GM12891 (cell line): ENCODE results near the gene GTF2B.
"Not testable (repeated sequence)": the region's sequence is repeated elsewhere in the genome, so short reads cannot be mapped to it uniquely, and the experiment has no call there.

Experiments used
- DNase-seq: peaks from one replicate; pipeline ENCODE4 v3.0.0; 2011; ENCODE audit warnings: low spot score; ENCODE audit not compliant: insufficient read length
- FAIRE-seq: peaks from 2 replicates; lab custom pipeline; 2011; peaks lifted over from hg19 to GRCh38; lab: Jason Lieb, UNC
- PAX5 ChIP-seq: IDR thresholded peaks from 2 replicates; pipeline ENCODE4 v1.6.1; 2011; ENCODE audit warnings: low read length, moderate library complexity, mild to moderate bottlenecking; ENCODE audit not compliant: insufficient read depth, severe bottlenecking
- POLR2A ChIP-seq: IDR thresholded peaks from 2 replicates; pipeline ENCODE4 v1.6.1; 2011; ENCODE audit warnings: low read depth, low read length, control low read depth
- POLR2AphosphoS5 ChIP-seq: IDR thresholded peaks from 2 replicates; pipeline ENCODE4 v1.6.1; 2011; ENCODE audit warnings: low read depth, low read length, control low read depth
- POU2F2 ChIP-seq: IDR thresholded peaks from 2 replicates; pipeline ENCODE4 v1.6.1; 2011; ENCODE audit warnings: low read depth, mild to moderate bottlenecking, control low read depth, low read length, moderate library complexity
- SPI1 ChIP-seq: IDR thresholded peaks from 2 replicates; pipeline ENCODE4 v1.6.1; 2011; ENCODE audit warnings: low read depth, low read length, control low read depth
- TAF1 ChIP-seq: IDR thresholded peaks from 2 replicates; pipeline ENCODE4 v1.6.1; 2011; ENCODE audit warnings: low read depth, low read length, control low read depth

The GTF2B gene

GRCh38 chr1:88890131-88890530 is 1.2 kb downstream of the GTF2B start:
- FAIRE-seq, result no peak
- no peak for TF ChIP-seq POLR2AphosphoS5
- DNase-seq, result no peak

GRCh38 chr1:88888750-88889149 is 2.6 kb downstream of the GTF2B start:
- no peak for FAIRE-seq

GRCh38 chr1:88885933-88886332 is 5.4 kb downstream of the GTF2B start:
- DNase-seq (no peak), FAIRE-seq (no peak)
- no peak for TF ChIP-seq TAF1
- no peak for TF ChIP-seq SPI1
- TF ChIP-seq PAX5, result no peak
- TF ChIP-seq POLR2A, result no peak
- no peak for TF ChIP-seq POU2F2
- no peak for TF ChIP-seq POLR2AphosphoS5

More at GRCh38 chr1:88888750-88889149, 2.6 kb downstream of the GTF2B start:
- no peak for TF ChIP-seq POU2F2
- no peak for TF ChIP-seq POLR2AphosphoS5
- no peak for TF ChIP-seq PAX5
- no peak for TF ChIP-seq POLR2A
- no peak for TF ChIP-seq SPI1
- TF ChIP-seq TAF1, result no peak
- DNase-seq, result no peak

- FAIRE-seq, result no peak
Measured at GRCh38 chr1:88883156-88883555, 8.2 kb downstream of the GTF2B start.

GRCh38 chr1:88880717-88881116 is 10.7 kb downstream of the GTF2B start:
- DNase-seq, FAIRE-seq: not testable (repeated sequence)

More at GRCh38 chr1:88883156-88883555, 8.2 kb downstream of the GTF2B start:
- TF ChIP-seq POLR2AphosphoS5 (no peak), POU2F2 (no peak), TAF1 (no peak), PAX5 (no peak), SPI1 (no peak), POLR2A (no peak)
- DNase-seq, result no peak

GRCh38 chr1:88878731-88879130 is 12.6 kb downstream of the GTF2B start:
- no peak for TF ChIP-seq PAX5
- no peak for TF ChIP-seq TAF1
- no peak for TF ChIP-seq POLR2AphosphoS5
- TF ChIP-seq POLR2A, result no peak
- no peak for TF ChIP-seq POU2F2
- TF ChIP-seq SPI1, result no peak
- DNase-seq (no peak), FAIRE-seq (no peak)

GRCh38 chr1:88877911-88878310 is 13.5 kb downstream of the GTF2B start:
- no peak for TF ChIP-seq POLR2A
- TF ChIP-seq POU2F2, result no peak
- TF ChIP-seq TAF1, result no peak
- DNase-seq (no peak), FAIRE-seq (no peak)

- DNase-seq (no peak), FAIRE-seq (no peak)
- no peak for TF ChIP-seq POU2F2
- no peak for TF ChIP-seq SPI1
- TF ChIP-seq PAX5, result no peak
- no peak for TF ChIP-seq TAF1
- TF ChIP-seq POLR2AphosphoS5, result no peak
- no peak for TF ChIP-seq POLR2A
Measured at GRCh38 chr1:88877382-88877825, 14.0 kb downstream of the GTF2B start.

- TF ChIP-seq TAF1 (no peak), POLR2AphosphoS5 (no peak), SPI1 (no peak), POLR2A (no peak), POU2F2 (no peak), PAX5 (no peak)
- DNase-seq (no peak), FAIRE-seq (no peak)
Measured at GRCh38 chr1:88876573-88877365, 14.6 kb downstream of the GTF2B start.

GRCh38 chr1:88875595-88875994 is 15.8 kb downstream of the GTF2B start:
- TF ChIP-seq PAX5, result no peak
- TF ChIP-seq SPI1, result no peak
- TF ChIP-seq POU2F2, result no peak
- TF ChIP-seq POLR2A, result no peak
- no peak for TF ChIP-seq TAF1
- DNase-seq, result no peak
- no peak for FAIRE-seq
